RKO (cell line): ENCODE data around the gene IFIT3.
"Not testable (repeated sequence)": the region's sequence is repeated elsewhere in the genome, so short reads cannot be mapped to it uniquely, and the experiment has no call there.

Experiments
- DNase-seq: peaks from one replicate; pipeline ENCODE4 v3.0.0-alpha.2; 2016; ENCODE audit warnings: low spot score

The IFIT3 gene, protein sequence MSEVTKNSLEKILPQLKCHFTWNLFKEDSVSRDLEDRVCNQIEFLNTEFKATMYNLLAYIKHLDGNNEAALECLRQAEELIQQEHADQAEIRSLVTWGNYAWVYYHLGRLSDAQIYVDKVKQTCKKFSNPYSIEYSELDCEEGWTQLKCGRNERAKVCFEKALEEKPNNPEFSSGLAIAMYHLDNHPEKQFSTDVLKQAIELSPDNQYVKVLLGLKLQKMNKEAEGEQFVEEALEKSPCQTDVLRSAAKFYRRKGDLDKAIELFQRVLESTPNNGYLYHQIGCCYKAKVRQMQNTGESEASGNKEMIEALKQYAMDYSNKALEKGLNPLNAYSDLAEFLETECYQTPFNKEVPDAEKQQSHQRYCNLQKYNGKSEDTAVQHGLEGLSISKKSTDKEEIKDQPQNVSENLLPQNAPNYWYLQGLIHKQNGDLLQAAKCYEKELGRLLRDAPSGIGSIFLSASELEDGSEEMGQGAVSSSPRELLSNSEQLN

GRCh38 chr10:89327803-89328441, at the start of gene IFIT3:
Gene IFIT3 (plus strand): TSS chr10:89327997. CDS start chr10:89328074, 77 bp downstream.
- peak; percentile 86 for DNase-seq

GRCh38 chr10:89278034-89278535, 49.7 kb upstream of the IFIT3 start:
- peak; percentile 91 for DNase-seq

GRCh38 chr10:89278900-89279392, 48.9 kb upstream of the IFIT3 start:
- no peak for DNase-seq

GRCh38 chr10:89279421-89279869, 48.4 kb upstream of the IFIT3 start:
- DNase-seq = no peak

GRCh38 chr10:89280508-89280907, 47.3 kb upstream of the IFIT3 start:
- DNase-seq = no peak

- no peak for DNase-seq
Measured at GRCh38 chr10:89281606-89282395, 46.0 kb upstream of the IFIT3 start.

- no peak for DNase-seq
Measured at GRCh38 chr10:89283025-89283935, 44.5 kb upstream of the IFIT3 start.

- DNase-seq = no peak
Measured at GRCh38 chr10:89283936-89284475, 43.8 kb upstream of the IFIT3 start.

- not testable (repeated sequence) for DNase-seq
Measured at GRCh38 chr10:89284711-89285110, 43.1 kb upstream of the IFIT3 start.

DNA sequence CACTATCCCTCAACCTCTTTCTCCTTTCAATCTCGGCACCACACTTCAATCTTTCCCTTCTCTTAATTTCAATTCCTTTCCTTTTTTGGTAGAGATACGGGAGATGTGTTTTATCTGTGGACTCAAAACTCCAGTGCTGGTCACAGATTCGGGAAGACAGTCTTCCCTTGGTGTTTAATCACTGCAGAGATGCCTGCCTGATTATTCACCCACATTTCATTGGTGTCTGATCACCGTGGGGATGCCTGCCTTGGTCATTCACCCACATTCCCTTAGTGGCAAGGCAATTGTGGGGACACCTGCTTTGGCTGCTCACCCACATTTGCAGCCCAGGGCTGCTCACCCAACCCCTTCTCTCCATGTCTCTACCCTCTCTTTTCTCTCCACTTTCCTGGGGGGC, 42.5 kb upstream of the IFIT3 start:
- DNase-seq = not testable (repeated sequence)

- DNase-seq = no peak
Measured at GRCh38 chr10:89294721-89295239, 33.0 kb upstream of the IFIT3 start.

DNA sequence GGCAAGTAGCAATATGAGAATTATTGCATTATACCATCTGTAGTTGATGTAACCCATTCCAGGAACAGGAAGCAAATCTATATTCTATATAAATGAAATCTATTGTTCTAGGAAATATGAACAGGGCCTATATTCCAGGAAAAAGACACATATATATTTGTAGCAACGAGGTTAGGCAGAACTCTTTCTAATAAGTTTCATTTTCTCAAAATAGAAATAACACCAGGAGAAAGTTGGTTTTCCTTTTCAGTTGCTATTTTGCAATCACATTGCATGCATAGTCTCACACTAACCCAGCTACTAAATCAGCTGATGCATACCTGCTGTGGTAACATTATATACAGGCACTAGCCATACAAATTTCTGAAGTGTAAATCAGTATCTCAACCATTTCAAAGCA, 32.2 kb upstream of the IFIT3 start:
- no peak for DNase-seq

DNA sequence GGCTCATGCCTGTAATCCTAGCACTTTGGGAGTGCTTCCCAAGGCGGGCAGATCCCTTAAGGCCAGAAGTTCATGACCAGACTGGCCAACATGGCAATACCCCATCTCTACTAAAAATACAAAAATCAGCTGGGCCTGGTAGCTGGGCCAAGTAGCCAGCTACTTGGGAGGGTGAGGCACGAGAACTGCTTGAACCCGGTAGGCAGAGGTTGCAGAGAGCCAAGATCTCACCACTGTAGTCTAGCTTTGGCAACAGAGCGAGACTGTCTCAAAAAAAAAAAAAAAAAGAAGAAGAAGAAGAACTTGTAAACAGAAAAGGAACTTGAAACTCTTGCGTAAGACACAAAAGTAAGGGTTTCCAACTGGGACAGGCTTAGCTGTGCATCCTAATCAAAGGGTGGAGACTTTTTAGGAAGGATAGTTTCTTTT, 31.6 kb upstream of the IFIT3 start:
- no peak for DNase-seq

- DNase-seq = no peak
Measured at GRCh38 chr10:89297356-89297755, 30.4 kb upstream of the IFIT3 start.

DNA sequence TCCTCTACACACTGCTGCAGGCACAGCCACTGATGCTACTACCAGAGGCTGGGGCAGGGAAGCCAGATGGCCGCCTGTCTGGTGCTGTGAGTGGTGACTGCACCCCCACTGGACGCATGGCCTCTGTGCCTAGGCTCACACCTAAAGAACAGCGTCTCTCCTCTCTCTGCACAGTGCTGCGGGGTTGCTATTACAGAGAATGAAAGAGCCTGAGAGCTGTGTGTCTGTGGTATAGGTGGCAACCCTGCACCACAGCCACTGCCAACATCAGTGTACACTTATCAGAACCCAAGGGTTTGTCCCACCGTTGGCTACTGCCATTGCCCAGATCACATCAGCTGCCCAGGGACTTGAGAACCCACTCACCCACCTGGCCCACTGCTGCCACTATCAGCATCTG, 30.0 kb upstream of the IFIT3 start:
- no peak for DNase-seq

DNA sequence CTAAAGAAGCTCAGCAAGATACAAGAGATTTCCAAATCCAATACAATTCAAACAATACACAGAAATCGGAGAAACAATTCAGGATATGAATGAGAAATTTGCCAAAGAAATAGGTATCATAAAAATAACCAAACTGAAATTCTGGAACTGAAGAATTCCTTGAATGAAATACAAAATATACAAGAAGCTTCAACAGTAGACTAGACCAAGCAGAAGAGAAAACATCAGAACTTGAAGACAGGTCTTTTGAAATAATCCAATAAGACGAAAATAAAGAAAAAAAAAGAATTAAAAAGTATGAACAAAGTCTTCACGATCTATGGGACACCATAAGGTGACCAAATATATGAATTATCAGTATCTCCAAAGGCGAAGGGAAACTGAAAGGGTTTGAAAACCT, 28.8 kb upstream of the IFIT3 start:
- no peak for DNase-seq

- DNase-seq = peak; percentile 56
Measured at GRCh38 chr10:89301232-89301631, 26.6 kb upstream of the IFIT3 start.

- DNase-seq = peak; percentile 81
Measured at GRCh38 chr10:89301721-89302445, 25.9 kb upstream of the IFIT3 start, which contains the start of gene IFIT2. Gene IFIT2 (plus strand): TSS chr10:89302046. CDS start chr10:89302124, 78 bp downstream.

DNA sequence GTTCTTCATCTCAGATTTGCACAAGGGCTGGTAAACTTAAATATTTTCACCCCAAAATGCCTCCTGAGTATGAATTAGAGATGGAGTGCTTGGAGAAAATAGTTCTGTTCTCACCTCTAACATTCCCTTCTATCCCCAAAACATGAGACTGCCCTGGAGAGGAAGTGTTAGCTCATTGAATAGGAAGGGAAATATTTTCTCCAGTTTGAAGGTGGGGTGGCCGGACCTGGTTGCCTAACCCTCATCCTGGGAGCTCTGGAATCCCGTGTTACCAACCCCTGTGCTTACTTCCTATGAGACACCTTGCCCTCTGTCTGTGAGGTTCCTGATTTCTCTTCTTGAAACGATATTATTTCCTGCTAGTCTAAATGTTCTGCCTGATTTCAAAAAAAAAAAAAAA, 25.2 kb upstream of the IFIT3 start:
- DNase-seq = no peak

- DNase-seq = no peak
Measured at GRCh38 chr10:89303161-89303560, 24.6 kb upstream of the IFIT3 start.
